Tibial artery (tissue), 4 donors: ENCODE data around the gene KIR3DL2.
"Not testable (repeated sequence)": the region's sequence is repeated elsewhere in the genome, so short reads cannot be mapped to it uniquely, and the experiment has no call there.

Source experiments
- DNase-seq, 2 donors: peaks; one replicate each; pipeline ENCODE4 v3.0.0-alpha.2; 2019
- H3K27ac ChIP-seq, 2 donors: fragments of 200-600 bp; sonication (generic) in 1 of 2; 1 replicate in 1 of 2; 2 replicates in 1 of 2; pipeline ENCODE4 v1.5.1; 2018 to 2019; ENCODE audit warnings: mild to moderate bottlenecking in 1 of 2
- H3K27me3 ChIP-seq, 2 donors: fragments of 200-600 bp; sonication (generic) in 1 of 2; one replicate each; pipeline versions ENCODE4 v1.5.1 to v1.6.0; 2016 to 2019
- H3K36me3 ChIP-seq, 3 donors: fragments of 200-600 bp; sonication (generic) in 2 of 3; one replicate each; pipeline ENCODE4 v1.5.1; 2016 to 2019; ENCODE audit warnings: mild to moderate bottlenecking in 2 of 3
- H3K4me1 ChIP-seq, 4 donors: fragments of 200-600 bp; sonication (generic) in 2 of 4; 1 replicate in 3 of 4; 2 replicates in 1 of 4; pipeline ENCODE4 v1.5.1; 2016 to 2019
- H3K4me3 ChIP-seq, 2 donors: fragments of 200-600 bp; sonication (generic) in 1 of 2; 1 replicate in 1 of 2; 2 replicates in 1 of 2; pipeline ENCODE4 v1.5.1; 2018 to 2019; ENCODE audit warnings: mild to moderate bottlenecking in 2 of 2
- H3K9me3 ChIP-seq, 3 donors: fragments of 200-600 bp; sonication (generic) in 1 of 3; one replicate each; pipeline ENCODE4 v1.5.1; 2016 to 2019
- CTCF ChIP-seq, 2 experiments: fragments of 200-600 bp in 1 of 2; fragments of 450-650 bp in 1 of 2; IDR thresholded peaks; one replicate each; pipeline ENCODE4 v1.5.1; 2017 to 2019; ENCODE audit warnings: antibody characterized with exemption in 2 of 2, mild to moderate bottlenecking in 1 of 2, moderate library complexity in 1 of 2
- intact Hi-C: fragments of 100-400 bp; cut with DNase I; formaldehyde crosslinking; loops from one replicate; pipeline ENCODE4 v1.15.0; 2023; ENCODE audit warnings: low total_unique reads

Gene KIR3DL2

GRCh38 chr19:54851353-54851752, 1.1 kb downstream of the KIR3DL2 start:
- Histone ChIP-seq H3K4me1 (no peaks in the 10 kb centered on the region), H3K9me3 (no peaks in the 10 kb centered on the region), H3K27ac (no peak overlapping the region), H3K36me3 (no peaks in the 10 kb centered on the region), H3K27me3 (no peaks in the 10 kb centered on the region), H3K4me3 (no peak overlapping the region)
- no peak for TF ChIP-seq CTCF (IDR thresholded peaks at IDR 0.05)
- intact Hi-C loops = no loop called here
- DNase-seq = no peak

- intact Hi-C loops, H3K4me3 ChIP-seq, H3K27me3 ChIP-seq, H3K4me1 ChIP-seq, H3K27ac ChIP-seq, H3K36me3 ChIP-seq, H3K9me3 ChIP-seq, DNase-seq: not testable (repeated sequence)
Measured at GRCh38 chr19:54855241-54855640, 5.0 kb downstream of the KIR3DL2 start.

GRCh38 chr19:54858476-54858875, 8.2 kb downstream of the KIR3DL2 start:
- H3K4me1 ChIP-seq, H3K4me3 ChIP-seq, H3K27ac ChIP-seq, H3K27me3 ChIP-seq, H3K36me3 ChIP-seq, H3K9me3 ChIP-seq, DNase-seq, intact Hi-C loops: not testable (repeated sequence)

- H3K27me3 ChIP-seq, H3K27ac ChIP-seq, H3K4me3 ChIP-seq, DNase-seq, H3K36me3 ChIP-seq, H3K9me3 ChIP-seq, intact Hi-C loops, H3K4me1 ChIP-seq: not testable (repeated sequence)
Measured at GRCh38 chr19:54859421-54859820, 9.2 kb downstream of the KIR3DL2 start.

GRCh38 chr19:54863459-54863858, 13.2 kb downstream of the KIR3DL2 start:
- H3K9me3 ChIP-seq, H3K27me3 ChIP-seq, H3K4me3 ChIP-seq, DNase-seq, H3K27ac ChIP-seq, H3K36me3 ChIP-seq, H3K4me1 ChIP-seq, intact Hi-C loops: not testable (repeated sequence)

GRCh38 chr19:54871696-54872095, 21.5 kb downstream of the KIR3DL2 start:
- Histone ChIP-seq H3K4me1 (no peaks in the 10 kb centered on the region), H3K9me3 (peaks cover 0 to 3% (median 0%) of the 10 kb centered on the region in 3 donors), H3K4me3 (no peak overlapping the region), H3K27ac (no peak overlapping the region), H3K36me3 (no peaks in the 10 kb centered on the region), H3K27me3 (no peaks in the 10 kb centered on the region)
- no peak for DNase-seq
- TF ChIP-seq CTCF (IDR thresholded peaks at IDR 0.05) = no peak
- intact Hi-C loops = no loop called here

- Histone ChIP-seq H3K36me3 (no peaks in the 10 kb centered on the region), H3K27me3 (no peaks in the 10 kb centered on the region), H3K9me3 (peaks cover 0 to 3% (median 0%) of the 10 kb centered on the region in 3 donors), H3K4me1 (no peaks in the 10 kb centered on the region), H3K4me3 (no peak within 1 kb of the TSS), H3K27ac (no peak within 1 kb of the TSS)
- no peak for DNase-seq
- intact Hi-C loops = no loop called here
- no peak for TF ChIP-seq CTCF (IDR thresholded peaks at IDR 0.05)
Measured at GRCh38 chr19:54873990-54874389, 23.7 kb downstream of the KIR3DL2 start, which contains the start of gene FCAR. Gene FCAR (plus strand): TSS chr19:54874235. CDS start chr19:54874290, 55 bp downstream.

- H3K27ac ChIP-seq = no peak overlapping the region
Measured at GRCh38 chr19:54875506-54875905, 25.3 kb downstream of the KIR3DL2 start.

More at GRCh38 chr19:54875506-54875905, 25.3 kb downstream of the KIR3DL2 start:
- Histone ChIP-seq H3K36me3 (no peaks in the 10 kb centered on the region), H3K4me3 (no peak overlapping the region), H3K9me3 (peaks cover 0 to 3% (median 0%) of the 10 kb centered on the region in 3 donors), H3K27me3 (no peaks in the 10 kb centered on the region), H3K4me1 (no peaks in the 10 kb centered on the region)
- DNase-seq = no peak
- TF ChIP-seq CTCF (IDR thresholded peaks at IDR 0.05) = no peak
- intact Hi-C loops = no loop called here
